DOHH2 (cell line): Measurements from ENCODE around the gene CDX4.

Source experiments
- CTCF ChIP-seq: fragments of 200-600 bp; sonication (generic); IDR thresholded peaks from one replicate; pipeline ENCODE4 v1.5.1; 2014; ENCODE audit warnings: antibody characterized with exemption, mild to moderate bottlenecking, low read depth, low read length; ENCODE audit not compliant: poor library complexity, severe bottlenecking
- EZH2phosphoT487 ChIP-seq: fragments of 200-600 bp; sonication (generic); IDR thresholded peaks from 2 replicates; pipeline ENCODE4 v1.6.1; 2017; ENCODE audit warnings: borderline replicate concordance, mild to moderate bottlenecking, antibody characterized with exemption, low read length, moderate library complexity, mixed read lengths

- TF ChIP-seq CTCF = no peak
- no peak for TF ChIP-seq EZH2phosphoT487
Measured at GRCh38 chrX:73401591-73402266, 45.1 kb upstream of the CDX4 start.
